Left forelimb (tissue), 1 donor: Measurements from ENCODE around the gene SRSF5.

Source experiments
- DNase-seq: peaks from one replicate; pipeline ENCODE4 v3.0.0-alpha.2; 2018; ENCODE audit warnings: low spot score

SRSF5 gene

DNA sequence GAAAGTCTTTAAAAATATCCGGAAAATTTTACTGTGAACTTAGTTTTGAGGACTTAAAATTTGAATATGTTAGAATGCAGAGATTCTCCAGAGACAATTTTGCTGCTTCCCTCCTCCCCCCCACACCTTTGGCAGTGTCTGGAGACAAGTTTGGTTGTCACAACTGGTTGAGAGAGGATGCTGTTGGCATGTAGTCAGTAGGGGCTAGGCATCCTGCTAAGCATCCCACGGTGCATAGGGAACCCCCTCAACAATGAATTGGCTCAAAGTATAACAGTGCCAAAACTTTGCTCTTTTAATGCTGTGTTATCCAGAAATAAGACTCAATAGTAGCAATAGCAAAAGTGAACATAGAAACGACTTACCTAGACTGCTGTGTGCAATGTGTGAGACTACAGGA lies 3.6 kb downstream of the SRSF5 start:
- DNase-seq: no peak

- DNase-seq: no peak
These were observed 4.2 kb downstream of the SRSF5 start for GRCh38 chr14:69771136-69771535.

GRCh38 chr14:69772082-69773017 lies 5.4 kb downstream of the SRSF5 start:
- DNase-seq: no peak

DNA sequence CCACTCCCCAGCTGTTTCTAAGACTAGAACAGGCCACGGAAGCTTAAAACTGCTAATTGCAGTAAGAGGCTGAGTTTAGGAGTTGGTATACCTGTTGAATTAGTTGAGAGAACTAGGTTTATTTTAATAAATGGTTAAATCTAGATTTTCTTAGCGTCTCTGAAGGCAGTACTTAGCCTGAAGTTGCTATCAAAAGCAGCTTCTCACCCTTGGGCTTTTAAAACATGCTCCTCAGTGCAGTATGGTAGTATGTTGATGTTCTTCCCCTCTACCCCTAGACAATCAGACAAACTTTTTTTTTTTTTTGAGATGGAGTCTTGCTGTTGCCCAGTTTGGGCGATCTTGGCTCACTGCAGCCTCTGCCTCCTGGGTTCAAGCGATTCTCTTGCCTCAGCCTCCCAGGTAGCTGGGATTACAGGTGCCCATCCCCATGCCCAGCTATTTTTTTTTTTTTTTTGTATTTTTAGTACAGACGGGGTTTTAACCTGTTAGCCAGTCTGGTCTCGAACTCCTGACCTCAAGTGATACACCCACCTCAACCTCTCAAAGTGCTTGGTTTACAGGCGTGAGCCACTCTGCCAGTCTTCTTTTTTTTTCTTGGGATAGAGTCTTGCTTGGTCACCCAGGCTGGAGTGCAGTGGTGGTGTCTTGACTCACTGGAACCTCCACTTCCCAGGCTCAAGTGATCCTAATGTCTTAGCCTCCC lies 6.8 kb downstream of the SRSF5 start:
- DNase-seq: no peak

- DNase-seq: no peak
These were observed 8.1 kb downstream of the SRSF5 start for GRCh38 chr14:69775012-69775411.

DNA sequence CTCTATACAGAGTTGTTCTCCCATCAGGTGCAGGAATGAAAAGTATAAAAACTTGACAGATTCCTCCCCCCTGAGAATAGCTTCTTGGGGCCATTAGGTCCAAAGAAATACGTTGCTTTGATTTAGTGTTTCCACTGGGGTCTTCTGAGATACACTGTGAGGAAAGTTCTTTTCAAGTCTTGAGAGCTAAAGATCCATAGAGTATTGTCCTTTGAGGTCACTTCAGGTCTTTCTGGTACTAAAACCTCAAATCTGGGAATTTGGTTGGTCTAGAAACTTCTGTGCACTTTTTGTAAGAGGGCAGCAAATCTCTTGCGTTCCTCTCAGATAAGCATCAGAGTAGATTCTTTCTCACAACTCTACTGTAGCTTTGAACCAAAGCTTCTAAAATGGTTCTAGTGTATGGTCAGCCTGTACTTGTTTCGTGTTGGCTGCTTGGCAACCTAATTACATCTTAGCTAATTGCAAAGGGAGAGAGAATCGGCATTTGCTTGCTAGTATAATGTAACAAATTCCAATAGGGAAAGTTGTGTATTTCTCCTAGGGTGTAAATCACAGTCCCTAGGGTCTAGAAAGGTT lies 10.0 kb downstream of the SRSF5 start:
- DNase-seq: no peak

- no peak for DNase-seq
These were observed 12.1 kb downstream of the SRSF5 start for GRCh38 chr14:69779088-69779487.

DNA sequence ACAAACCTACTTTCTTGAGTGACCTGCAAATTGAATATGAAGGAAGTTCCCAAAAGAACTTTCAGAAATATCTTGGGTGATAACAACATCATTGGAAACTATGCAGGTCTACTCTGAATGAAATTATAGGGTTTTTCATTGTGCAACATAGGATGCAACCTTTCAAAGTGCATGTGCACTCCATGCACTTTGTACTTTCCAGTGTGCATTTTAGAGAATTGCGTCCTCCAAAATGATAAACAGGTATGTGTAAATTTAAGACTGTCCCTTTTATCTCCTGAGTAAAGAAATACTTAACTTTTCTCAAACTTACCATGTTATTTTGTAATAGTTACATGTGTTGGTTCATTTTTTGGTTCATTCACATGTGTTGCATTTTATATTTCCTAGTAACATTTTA lies 13.2 kb downstream of the SRSF5 start:
- no peak for DNase-seq

DNA sequence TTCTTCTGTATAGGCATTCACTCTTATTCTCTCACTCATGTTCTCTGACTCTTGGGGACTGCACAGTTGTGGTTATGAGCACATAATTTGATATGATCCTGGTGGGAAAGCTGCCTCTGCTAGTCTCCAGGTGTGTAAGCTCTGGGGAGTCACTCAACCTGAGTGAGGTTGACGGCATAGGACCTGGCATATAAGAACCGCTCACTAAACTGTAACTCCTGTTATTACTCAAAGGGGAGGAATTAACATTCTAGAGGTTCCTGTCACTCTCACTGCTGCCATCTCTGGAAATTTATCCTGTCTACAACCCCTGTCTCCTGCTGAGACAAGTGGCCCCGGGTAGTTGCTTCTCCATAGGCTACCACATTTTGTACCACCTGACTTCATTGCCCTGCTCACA lies 14.0 kb downstream of the SRSF5 start:
- DNase-seq: no peak

- no peak for DNase-seq
These were observed 18.0 kb downstream of the SRSF5 start for GRCh38 chr14:69784942-69785341.

DNA sequence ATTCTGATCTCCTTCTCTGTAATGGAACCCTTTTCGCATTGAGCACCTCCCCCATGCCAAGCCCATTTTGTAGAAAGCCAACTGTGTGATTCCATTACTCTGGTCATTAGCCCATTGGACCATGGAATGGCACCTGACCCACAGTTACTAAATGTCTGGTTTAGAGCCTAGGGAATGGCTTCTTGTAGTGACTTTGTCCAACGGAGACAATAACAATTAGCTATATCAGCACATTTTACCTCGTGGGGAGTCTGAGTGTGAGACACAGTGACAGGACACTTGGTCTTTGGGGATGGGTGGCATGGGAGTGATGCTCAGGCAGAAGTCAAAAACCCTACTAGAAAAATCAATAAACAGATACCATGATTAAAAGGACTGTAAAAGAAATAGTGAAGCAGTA lies 19.7 kb downstream of the SRSF5 start:
- DNase-seq: no peak

DNA sequence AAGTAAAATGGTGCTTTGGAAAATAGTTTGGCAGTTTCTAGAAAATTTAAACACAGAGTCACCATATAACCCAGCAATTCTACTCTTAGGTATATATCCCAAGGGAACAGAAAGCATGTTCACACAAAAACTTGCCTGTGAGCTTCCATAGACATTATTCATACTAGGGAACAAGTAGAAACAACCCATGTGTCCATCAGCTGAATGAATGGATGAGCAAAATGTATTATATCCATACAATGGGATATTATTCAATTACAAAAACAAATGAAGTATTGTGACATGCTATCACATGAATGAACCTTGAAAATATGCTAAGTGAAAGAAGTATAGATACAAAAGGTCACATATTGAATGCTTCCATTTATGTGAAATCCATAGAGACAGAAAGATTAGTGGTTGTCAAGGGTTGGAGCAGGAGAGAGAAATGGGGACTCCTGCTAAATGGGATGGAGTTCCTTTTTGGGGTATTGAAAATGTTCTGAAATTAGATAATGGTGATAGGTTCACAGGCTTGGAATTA lies 22.2 kb downstream of the SRSF5 start:
- no peak for DNase-seq

DNA sequence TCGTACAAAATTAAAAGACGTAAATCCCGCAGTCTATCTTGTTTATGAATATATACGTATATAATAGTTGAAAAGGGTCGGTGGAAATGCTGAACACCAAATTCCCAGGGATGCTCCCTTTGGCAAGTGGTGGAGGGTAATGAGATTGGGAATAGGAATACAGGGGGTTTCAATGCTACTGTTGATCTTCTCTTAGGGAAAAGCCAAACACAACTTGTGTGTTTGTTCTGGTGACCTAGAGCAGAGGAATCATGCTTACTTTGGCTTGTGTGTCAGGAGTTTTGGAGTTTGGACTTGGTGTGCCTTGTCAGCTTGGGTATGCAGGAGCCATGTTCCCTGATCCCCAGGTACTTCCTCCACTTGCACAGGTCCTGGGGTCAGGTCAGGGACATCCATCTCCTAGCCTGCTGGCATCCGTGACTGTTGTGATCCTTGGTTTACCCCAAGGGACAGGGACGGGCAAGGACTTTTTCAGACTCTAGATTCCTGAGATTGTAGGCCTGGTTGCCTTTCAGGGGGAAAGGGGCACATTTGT lies 26.0 kb downstream of the SRSF5 start:
- DNase-seq: no peak

GRCh38 chr14:69794791-69795190 lies 27.8 kb downstream of the SRSF5 start:
- DNase-seq: no peak

DNA sequence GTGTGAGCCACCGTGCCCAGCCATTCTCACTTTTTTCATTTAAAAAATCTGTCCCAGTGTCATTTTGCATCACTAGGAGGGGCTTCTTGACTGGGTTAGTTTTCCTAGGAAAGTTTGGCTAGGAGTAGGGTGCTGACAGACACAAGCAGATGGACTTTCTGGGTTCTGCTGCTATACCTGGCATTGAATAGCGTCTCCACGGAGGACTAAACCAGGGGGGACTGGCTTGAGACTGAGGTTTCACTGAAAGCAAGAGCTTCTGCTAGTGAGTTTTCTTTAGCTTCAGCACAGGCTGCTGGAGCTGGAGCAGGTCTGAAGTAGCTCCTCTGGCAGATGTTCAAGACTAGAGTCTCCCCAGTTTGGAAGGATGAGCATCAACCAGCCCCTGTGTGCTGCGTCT lies 28.7 kb downstream of the SRSF5 start:
- no peak for DNase-seq

- no peak for DNase-seq
These were observed 30.0 kb downstream of the SRSF5 start, which contains the start of gene SLC10A1 for GRCh38 chr14:69796797-69797500. SLC10A1 (minus strand) TSS chr14:69797241; CDS start chr14:69797155, 86 bp downstream.

- DNase-seq: no peak
These were observed 30.8 kb downstream of the SRSF5 start for GRCh38 chr14:69797573-69798338.

GRCh38 chr14:69798339-69798735 lies 31.4 kb downstream of the SRSF5 start:
- no peak for DNase-seq

DNA sequence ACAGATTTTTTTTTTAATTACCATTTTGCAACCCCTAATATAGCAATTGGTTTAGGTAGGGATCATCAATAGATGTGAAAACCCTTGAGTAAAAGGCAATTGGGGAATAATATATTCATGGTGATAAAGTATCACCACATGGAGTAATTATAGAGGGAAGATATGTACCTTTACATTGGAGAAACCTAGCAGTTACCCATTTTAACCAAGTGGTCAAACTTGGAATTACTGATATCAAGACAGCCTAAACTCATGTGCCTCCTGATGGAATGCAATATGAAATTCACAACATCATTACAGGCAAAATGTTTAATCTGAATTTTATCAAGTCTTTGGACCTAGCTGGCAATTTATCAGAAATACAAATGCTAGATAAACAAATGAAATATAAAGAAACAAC lies 36.8 kb downstream of the SRSF5 start:
- no peak for DNase-seq

DNA sequence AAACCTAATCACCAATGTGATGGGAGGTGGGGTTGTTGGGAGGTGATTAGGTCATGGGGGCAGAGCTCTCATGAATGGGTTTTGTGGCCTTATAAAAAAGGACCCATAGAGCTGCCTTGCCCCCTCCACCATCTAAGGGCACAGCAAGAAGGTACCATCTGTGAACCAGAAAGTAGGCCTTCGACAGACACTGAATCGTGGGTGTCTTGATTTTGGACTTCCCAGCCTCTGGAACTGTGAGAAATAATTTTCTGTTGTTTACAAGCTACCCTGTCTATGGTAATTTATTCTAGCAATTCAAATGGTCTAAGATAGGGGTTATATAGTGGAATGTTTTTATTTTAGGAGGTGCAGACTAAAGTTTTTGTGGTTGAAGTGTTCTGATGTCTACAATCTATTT lies 38.0 kb downstream of the SRSF5 start:
- DNase-seq: no peak

GRCh38 chr14:69807192-69807591 lies 40.2 kb downstream of the SRSF5 start:
- no peak for DNase-seq
